ENCODE results near the gene TSPAN12. TPM values are rescaled to one million over a fixed set of nuclear protein-coding genes. Genes with fewer than 3 reads are reported as not detected.
A peak's percentile ranks its signal among the peaks of the same experiment; 100 is the strongest.

TSPAN12 gene
- total and polyA plus RNA-seq, 2 of the 4 experiments (the other 2 are of a cell fraction), result 0.36 to 0.72 TPM

DNA sequence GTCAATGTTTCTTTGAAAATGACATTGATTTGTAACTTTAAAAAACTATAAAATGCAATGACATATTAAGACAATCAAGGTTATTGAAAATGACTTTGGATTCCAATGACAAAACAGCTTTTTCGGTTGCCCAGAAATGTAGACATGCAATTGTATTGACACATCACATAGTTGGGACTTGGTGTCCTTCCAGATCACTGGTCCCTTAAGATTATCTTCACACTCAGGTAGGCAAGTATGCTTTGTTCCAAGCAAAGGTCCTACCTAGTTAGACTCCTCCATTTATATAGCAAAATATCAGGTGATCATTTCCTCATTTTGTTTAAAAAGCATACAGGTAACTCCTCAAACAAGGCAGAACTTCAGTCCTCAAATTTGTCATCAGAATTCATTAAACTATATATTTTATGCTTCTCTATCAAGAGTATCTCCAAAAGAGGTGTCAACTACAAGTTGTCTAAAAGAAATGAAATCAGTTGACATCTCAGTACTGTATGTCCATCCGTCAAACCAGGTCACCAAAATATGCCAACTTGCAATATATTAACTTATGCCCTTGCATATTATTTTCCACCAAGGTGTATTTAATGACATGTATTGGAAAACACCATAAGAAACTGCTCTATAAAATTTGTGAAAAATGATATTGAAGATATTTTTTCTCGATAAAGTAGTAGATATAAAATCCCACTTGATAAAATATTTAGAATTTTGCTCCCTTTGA is 64.6 kb downstream of the TSPAN12 start:
- TF ChIP-seq MAFK (IDR thresholded peaks at IDR 0.05; ENCODE audit: low read depth, low read length), result peak; percentile 37; the same call in 1 of the 2 replicates
- no peak for TF ChIP-seq POLR2A (IDR thresholded peaks at IDR 0.05; ENCODE audit: low read depth, low read length)
- no peak for TF ChIP-seq CEBPB (IDR thresholded peaks at IDR 0.05; ENCODE audit: low read depth, low read length)
- no peak for TF ChIP-seq USF2 (IDR thresholded peaks at IDR 0.05; ENCODE audit: low read depth, low read length)
- no peak for TF ChIP-seq BHLHE40 (IDR thresholded peaks at IDR 0.05; ENCODE audit: low read depth, low read length)
- H3K18ac ChIP-seq (ENCODE audit: low read depth, low read length), result no peak overlapping the region; the same call in 1 of the 2 replicates
- DNase-seq, result no peak
- H3K14ac ChIP-seq (replicated peaks; ENCODE audit: low read depth, low read length), result no peak overlapping the region
- no peak overlapping the region for H3K4me2 ChIP-seq (ENCODE audit: low read depth, low read length)
- no peak overlapping the region for H2BK5ac ChIP-seq (ENCODE audit: low read depth, low read length, poor library complexity, severe bottlenecking)
- H4K8ac ChIP-seq (ENCODE audit: low read depth in 2 of 2, low read length in 2 of 2), result no peak overlapping the region
- no peak overlapping the region for H2AK9ac ChIP-seq (replicated peaks; ENCODE audit: low read depth, low read length, poor library complexity)
- H2BK15ac ChIP-seq (ENCODE audit: low read depth, low read length), result no peak overlapping the region
- no peak overlapping the region for H3K9ac ChIP-seq (ENCODE audit: low read depth, low read length)
- H3K4me1 ChIP-seq (ENCODE audit: control insufficient read depth, insufficient read depth, low read length), result peaks cover 2% of the 10 kb centered on the region; the same call in 1 of the 2 replicates
- no peak overlapping the region for H2AFZ ChIP-seq (replicated peaks; ENCODE audit: low read length, poor library complexity)
- H3K56ac ChIP-seq (ENCODE audit: extremely low read depth, insufficient read depth, low read length), result no peak overlapping the region
- no peak overlapping the region for H4K5ac ChIP-seq (ENCODE audit: low read depth, low read length)
- peaks cover 7% of the 10 kb centered on the region; the same call in 1 of the 2 replicates for H3K36me3 ChIP-seq (ENCODE audit: control insufficient read depth, insufficient read depth, low read length)
- no peaks in the 10 kb centered on the region for H3K27me3 ChIP-seq (ENCODE audit: control insufficient read depth, insufficient read depth, low read length)
- H3K9me3 ChIP-seq (ENCODE audit: control insufficient read depth, insufficient read depth, low read length), result no peaks in the 10 kb centered on the region
- no peak overlapping the region for H3K4ac ChIP-seq (ENCODE audit: low read depth, low read length)
- CTCF ChIA-PET, result interaction anchor here (1.0 to 2.4 kb wide), 3 partner anchors 10 to 26 kb away, joined by 3 to 14 read pairs (median 5); no protein-coding TSS in a partner anchor
- no peak overlapping the region for H3K4me3 ChIP-seq (ENCODE audit: insufficient read depth, low read depth, low read length)
- no peak overlapping the region for H3K23ac ChIP-seq (ENCODE audit: low read depth, low read length)
- no TSS peak for BruUV-seq (replicated peaks)
- 0 out of 2 replicates have a peak, but pooled peaks cover 5% of the 10 kb centered on the region for H3K9me1 ChIP-seq (ENCODE audit: insufficient read depth, low read length)
- ATAC-seq (ENCODE audit: low read depth), result no peak
- no CpG with 5 or more reads among the region's 3 CpGs for WGBS, 2 experiments (ENCODE audit: extremely low coverage in 2 of 2, insufficient read length in 1 of 2)
- dilution Hi-C loops (cut with HindIII; ENCODE audit: low sequenced_read_pairs, unreplicated experiment), result no loop called here
- no peak overlapping the region for H2AK5ac ChIP-seq (ENCODE audit: low read depth, low read length)
- no peak overlapping the region for H2BK20ac ChIP-seq (ENCODE audit: low read depth, low read length)
- H3K27ac ChIP-seq (ENCODE audit: insufficient read depth, low read length), result no peak overlapping the region
- intact Hi-C loops (cut with micrococcal nuclease), result loop anchor here (2.0 to 5.0 kb wide), 2 partner anchors 147 to 314 kb away; no protein-coding TSS in a partner anchor
- POLR2A ChIA-PET (ENCODE audit: unreplicated experiment), result no interaction called here
- no peak overlapping the region for H4K91ac ChIP-seq (ENCODE audit: insufficient read depth, low read depth, low read length)
- no peaks in the 10 kb centered on the region for H3K79me1 ChIP-seq (ENCODE audit: low read depth in 1 of 2, low read length in 2 of 2)
- H2BK120ac ChIP-seq (ENCODE audit: low read depth, low read length), result no peak overlapping the region
- H4K20me1 ChIP-seq (ENCODE audit: insufficient read depth, low read length), result no peaks in the 10 kb centered on the region
- in situ Hi-C loops (cut with MboI; ENCODE audit: low sequenced_read_pairs), result no loop called here
